ENCODE data around the gene SVIL.

GRCh38 chr10:29643771-29644501 is 9.2 kb upstream of the SVIL start:
- TF ChIP-seq CTCF (IDR thresholded peaks at IDR 0.05 in 8 of 11, conservative IDR thresholded peaks at IDR 0.05 in 3 of 11): no peak
- TF ChIP-seq POLR2AphosphoS5 (IDR thresholded peaks at IDR 0.05): no peak

Data from spleen (tissue), 7 donors.